ENCODE results near the gene ANKRD13A.
"Not testable (repeated sequence)": the region's sequence is repeated elsewhere in the genome, so short reads cannot be mapped to it uniquely, and the experiment has no call there.

Gene ANKRD13A

DNA sequence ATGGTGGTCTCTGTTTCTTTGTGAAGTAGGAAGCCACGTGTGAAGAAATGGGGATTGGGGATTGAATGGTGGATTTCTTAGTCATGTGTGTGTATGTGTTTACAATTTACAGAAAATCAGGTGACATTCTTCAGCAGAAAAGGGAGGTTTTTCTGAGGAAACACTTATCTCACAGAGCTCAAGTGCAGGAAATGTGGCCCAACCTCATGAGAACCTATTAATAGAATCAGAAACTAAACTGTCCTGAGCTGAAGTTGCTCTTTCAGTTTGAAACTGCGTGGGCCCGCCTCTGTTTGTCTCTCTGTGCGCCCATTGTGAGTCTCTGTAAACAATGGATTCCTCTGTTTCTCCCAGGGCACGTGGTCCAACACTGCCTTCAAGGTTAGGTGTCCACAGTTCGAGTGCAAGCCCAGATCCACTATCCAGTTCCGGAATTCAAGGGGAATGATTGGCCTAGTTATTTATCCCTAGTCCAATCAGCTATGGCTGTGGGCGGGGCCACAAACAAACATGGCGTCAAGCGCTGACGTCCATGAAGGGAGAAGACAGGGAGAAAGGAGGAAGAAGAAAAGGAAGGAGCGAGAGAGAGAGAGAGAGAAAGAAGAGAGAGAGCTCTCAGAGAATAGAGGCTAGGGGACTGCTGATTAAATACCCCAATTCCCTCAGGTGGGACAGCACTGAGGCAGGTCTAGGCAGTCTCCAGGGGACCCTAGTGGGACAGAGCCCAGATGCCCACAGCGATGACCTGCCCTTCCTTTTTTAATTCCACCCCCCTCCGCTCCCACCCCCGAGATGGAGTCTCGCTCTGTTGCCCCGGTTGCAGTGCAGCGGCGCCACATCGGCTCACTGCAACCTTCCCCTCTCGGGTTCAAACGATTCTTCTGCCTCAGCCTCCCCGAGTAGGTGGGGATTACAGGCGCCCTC, 80.5 kb downstream of the ANKRD13A start:
- DNase-seq (ENCODE audit: low read depth), result peak; percentile 13

DNA sequence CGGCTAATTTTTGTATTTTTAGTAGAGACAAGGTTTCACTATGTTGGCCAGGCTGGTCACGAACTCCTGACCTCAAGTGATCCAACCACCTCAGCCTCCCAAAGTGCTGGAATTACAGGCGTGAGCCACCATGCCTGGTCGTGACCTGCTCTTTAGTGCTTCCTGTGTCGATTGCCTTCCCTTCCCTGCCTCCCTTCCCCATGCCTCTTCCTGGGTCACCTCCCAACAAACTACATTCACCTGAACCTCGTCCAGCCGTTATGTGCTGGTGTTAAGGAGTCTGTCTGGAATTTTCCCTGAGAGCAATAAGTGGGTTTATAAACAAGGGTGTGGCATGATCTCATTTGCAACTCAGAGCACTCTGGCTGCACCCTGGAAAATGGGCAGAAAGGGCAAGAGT, 81.2 kb downstream of the ANKRD13A start:
- no peak for DNase-seq (ENCODE audit: low read depth)

GRCh38 chr12:110084314-110085015, 85.2 kb downstream of the ANKRD13A start:
- peak; percentile 21 for DNase-seq (ENCODE audit: low read depth)

- DNase-seq (ENCODE audit: low read depth), result not testable (repeated sequence)
Measured at GRCh38 chr12:110088216-110088615, 89.0 kb downstream of the ANKRD13A start.

DNA sequence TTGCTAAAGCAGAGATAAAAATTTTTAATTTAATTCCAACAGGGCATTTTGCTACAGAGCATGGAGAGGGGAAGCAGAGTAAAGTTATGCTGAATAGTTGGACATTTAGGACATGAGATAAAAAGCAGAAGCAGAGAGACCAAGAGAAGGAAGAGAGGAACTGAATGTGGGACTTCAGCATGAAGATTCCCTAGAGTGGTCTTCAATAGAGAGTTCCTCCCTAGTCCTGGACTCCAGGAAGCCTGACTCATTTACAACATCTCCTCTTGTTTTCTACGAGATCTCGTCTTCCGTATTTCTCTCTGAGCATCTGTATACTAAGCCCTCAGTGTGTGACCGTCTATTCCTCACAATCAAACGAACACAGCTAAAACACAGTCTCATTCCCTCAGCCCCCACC, 89.7 kb downstream of the ANKRD13A start:
- no peak for DNase-seq (ENCODE audit: low read depth)

All from EH (cell line).